WTC11 (cell line): ENCODE data around the gene ITPK1. TPM values are rescaled to one million over a fixed set of nuclear protein-coding genes. Genes with fewer than 3 reads are reported as not detected.

Experiments used
- ATAC-seq: fragments of 200-7000 bp; cut with Tn5 transposase; 2 replicates; pipeline ENCODE4 v1.10.0; 2021; ENCODE audit warnings: mild to moderate bottlenecking, moderate library complexity
- CTCF ChIA-PET: fragments of 300-600 bp; sonication (Branson Sonifier 250); formaldehyde crosslinking; loops from one replicate; lab custom pipeline; 2021; ENCODE audit warnings: antibody characterized with exemption; lab: Charles Lee
- POLR2A ChIA-PET: fragments of 350-600 bp; sonication (Branson Sonifier 250); formaldehyde crosslinking; loops from one replicate; lab custom pipeline; 2021; ENCODE audit warnings: antibody characterized with exemption; lab: Charles Lee
- DNase-seq: peaks from one replicate; pipeline ENCODE4 v3.0.0; 2021; ENCODE audit warnings: low spot score
- H3K27ac Mint-ChIP-seq: 2 replicates; pipeline ENCODE4 v1.8.0; 2021; ENCODE audit warnings: mixed read lengths
- H3K27me3 Mint-ChIP-seq: 2 replicates; pipeline ENCODE4 v1.8.0; 2021; ENCODE audit warnings: low read depth, mild to moderate bottlenecking, moderate library complexity, mixed read lengths
- H3K36me3 Mint-ChIP-seq: 2 replicates; pipeline ENCODE4 v1.8.0; 2021; ENCODE audit warnings: mixed read lengths
- H3K4me1 Mint-ChIP-seq: 2 replicates; pipeline ENCODE4 v1.8.0; 2022; ENCODE audit warnings: mixed read lengths
- H3K4me3 Mint-ChIP-seq: 2 replicates; pipeline ENCODE4 v1.8.0; 2021; ENCODE audit warnings: mild to moderate bottlenecking, moderate library complexity, mixed read lengths
- H3K9me3 Mint-ChIP-seq: 2 replicates; pipeline ENCODE4 v1.8.0; 2021; ENCODE audit warnings: mixed read lengths
- CBFB ChIP-seq: sonication (generic); formaldehyde crosslinking; IDR thresholded peaks from 2 replicates; pipeline ENCODE4 v1.8.1; 2022; ENCODE audit warnings: mild to moderate bottlenecking, low read depth, missing genetic modification reagents
- CREM ChIP-seq: sonication (generic); formaldehyde crosslinking; IDR thresholded peaks from 2 replicates; pipeline ENCODE4 v1.8.1; 2022; ENCODE audit warnings: mild to moderate bottlenecking, missing genetic modification reagents, moderate library complexity
- GABPB1 ChIP-seq: sonication (generic); formaldehyde crosslinking; IDR thresholded peaks from 2 replicates; pipeline ENCODE4 v1.8.1; 2023; ENCODE audit warnings: mild to moderate bottlenecking, missing genetic modification reagents
- GTF2I ChIP-seq: fragments of 250-450 bp; sonication (Bioruptor Pico); conservative IDR thresholded peaks from 2 replicates; pipeline ENCODE4 v1.4.0; 2021; ENCODE audit warnings: mild to moderate bottlenecking
- HMGA2 ChIP-seq: fragments of 250-450 bp; sonication (Bioruptor Pico); IDR thresholded peaks from 2 replicates; pipeline ENCODE4 v1.4.0; 2021; ENCODE audit warnings: mild to moderate bottlenecking, moderate library complexity
- IRF2 ChIP-seq: sonication (generic); formaldehyde crosslinking; IDR thresholded peaks from 2 replicates; pipeline ENCODE4 v1.8.0; 2022; ENCODE audit warnings: low read depth, missing genetic modification reagents, borderline replicate concordance
- NFYB ChIP-seq: sonication (generic); formaldehyde crosslinking; conservative IDR thresholded peaks from 2 replicates; pipeline ENCODE4 v1.8.0; 2022; ENCODE audit warnings: low read depth, missing genetic modification reagents
- PRRX2 ChIP-seq: fragments of 250-450 bp; sonication (Bioruptor Pico); IDR thresholded peaks from 2 replicates; pipeline ENCODE4 v1.8.0; 2021; ENCODE audit warnings: mild to moderate bottlenecking
- TEAD4 ChIP-seq: sonication (generic); formaldehyde crosslinking; IDR thresholded peaks from 2 replicates; pipeline ENCODE4 v1.8.0; 2022; ENCODE audit warnings: mild to moderate bottlenecking, missing genetic modification reagents
- TP53 ChIP-seq: sonication (generic); formaldehyde crosslinking; IDR thresholded peaks from 2 replicates; pipeline ENCODE4 v1.8.1; 2023; ENCODE audit warnings: mild to moderate bottlenecking, missing genetic modification reagents
- ZNF121 ChIP-seq: sonication (generic); formaldehyde crosslinking; IDR thresholded peaks from 2 replicates; pipeline ENCODE4 v1.8.0; 2023; ENCODE audit warnings: missing genetic modification reagents
- ZNF232 ChIP-seq: sonication (generic); formaldehyde crosslinking; IDR thresholded peaks from 2 replicates; pipeline ENCODE4 v1.8.0; 2022; ENCODE audit warnings: mild to moderate bottlenecking, missing genetic modification reagents
- total RNA-seq: library from RNA; stranded (reverse); gene quantifications from 3 replicates; pipeline ENCODE4 v1.2.3, GENCODE V29; 2021
- TF ChIP-seq, protein P1 (sequence below): sonication (generic); formaldehyde crosslinking; IDR thresholded peaks from 2 replicates; pipeline ENCODE4 v1.8.0; 2023; ENCODE audit warnings: missing genetic modification reagents, mild to moderate bottlenecking, borderline replicate concordance
- TF ChIP-seq, protein P2 (sequence below): sonication (generic); formaldehyde crosslinking; IDR thresholded peaks from 2 replicates; pipeline ENCODE4 v1.8.1; 2023; ENCODE audit warnings: mild to moderate bottlenecking, missing genetic modification reagents
- TF ChIP-seq, protein P3 (sequence below): fragments of 250-450 bp; sonication (Bioruptor Pico); IDR thresholded peaks from 2 replicates; pipeline ENCODE4 v2.1.2; 2022; ENCODE audit warnings: mild to moderate bottlenecking, moderate library complexity
- TF ChIP-seq, protein P4 (sequence below): sonication (generic); formaldehyde crosslinking; IDR thresholded peaks from 2 replicates; pipeline ENCODE4 v1.8.1; 2022; ENCODE audit warnings: low read depth, missing genetic modification reagents, borderline replicate concordance

The ITPK1 gene
- total RNA-seq, 1 experiment from 2014 or later = 144 TPM

DNA sequence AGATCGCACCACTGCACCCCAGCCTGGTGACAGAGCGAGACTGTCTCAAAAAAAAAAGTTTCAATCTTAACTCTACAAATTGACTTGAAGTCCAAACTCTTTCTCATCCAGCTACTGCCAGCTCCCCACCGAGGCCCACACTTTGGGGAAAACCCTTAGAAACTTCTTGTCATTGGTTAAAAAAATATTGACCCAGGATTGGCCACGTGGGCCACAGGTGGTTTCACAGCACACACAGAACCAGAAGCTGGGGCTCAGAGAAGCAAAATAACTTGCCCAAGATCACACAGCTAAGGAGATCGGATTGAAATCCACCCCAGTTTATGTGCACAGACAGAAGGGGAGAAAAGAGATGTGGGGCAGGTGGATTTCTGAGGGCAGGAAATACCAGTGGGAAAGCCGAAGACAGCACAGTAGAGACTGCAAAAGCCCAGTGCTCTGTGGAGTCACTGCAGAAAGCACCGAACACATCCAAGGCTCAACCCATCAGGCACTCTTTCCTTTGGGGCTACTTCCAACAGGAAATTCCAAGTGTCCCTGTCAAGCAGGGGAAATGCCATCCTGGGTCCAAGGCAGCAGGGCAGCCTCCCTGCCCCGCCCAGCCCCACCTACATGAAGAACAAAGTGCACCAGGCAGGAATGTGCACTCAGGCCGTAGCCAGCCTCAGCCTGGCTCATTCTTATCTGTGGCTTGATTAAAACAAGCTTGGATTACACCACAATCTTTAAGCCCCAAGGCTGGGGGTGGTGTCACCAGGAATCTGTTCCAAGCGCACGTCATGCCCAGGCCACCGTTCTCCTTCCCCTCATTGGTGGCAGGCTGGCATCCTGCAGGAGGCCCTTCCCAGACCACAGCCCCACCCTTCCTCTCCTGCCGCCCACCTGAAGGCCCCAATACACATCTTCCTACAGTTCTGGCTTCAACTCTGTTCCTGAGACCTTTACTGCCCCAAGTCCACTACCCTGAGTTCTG, 72.5 kb downstream of the ITPK1 start:
- H3K9me3 Mint-ChIP-seq = no peaks in the 10 kb centered on the region
- no peaks in the 10 kb centered on the region for H3K27me3 Mint-ChIP-seq
- DNase-seq = no peak
- H3K27ac Mint-ChIP-seq = peak overlapping the region; percentile 37; the same call in 1 of the 2 replicates
- ChIA-PET POLR2A (no interaction called here), CTCF (interaction anchor here (1.1 to 2.0 kb wide), 5 partner anchors 9 to 91 kb away, joined by 3 to 8 read pairs (median 4); no protein-coding TSS in a partner anchor)
- ATAC-seq = no peak
- H3K4me3 Mint-ChIP-seq = no peak overlapping the region
- H3K4me1 Mint-ChIP-seq = peaks cover 95% of the 10 kb centered on the region
- TF ChIP-seq, protein P1, sequence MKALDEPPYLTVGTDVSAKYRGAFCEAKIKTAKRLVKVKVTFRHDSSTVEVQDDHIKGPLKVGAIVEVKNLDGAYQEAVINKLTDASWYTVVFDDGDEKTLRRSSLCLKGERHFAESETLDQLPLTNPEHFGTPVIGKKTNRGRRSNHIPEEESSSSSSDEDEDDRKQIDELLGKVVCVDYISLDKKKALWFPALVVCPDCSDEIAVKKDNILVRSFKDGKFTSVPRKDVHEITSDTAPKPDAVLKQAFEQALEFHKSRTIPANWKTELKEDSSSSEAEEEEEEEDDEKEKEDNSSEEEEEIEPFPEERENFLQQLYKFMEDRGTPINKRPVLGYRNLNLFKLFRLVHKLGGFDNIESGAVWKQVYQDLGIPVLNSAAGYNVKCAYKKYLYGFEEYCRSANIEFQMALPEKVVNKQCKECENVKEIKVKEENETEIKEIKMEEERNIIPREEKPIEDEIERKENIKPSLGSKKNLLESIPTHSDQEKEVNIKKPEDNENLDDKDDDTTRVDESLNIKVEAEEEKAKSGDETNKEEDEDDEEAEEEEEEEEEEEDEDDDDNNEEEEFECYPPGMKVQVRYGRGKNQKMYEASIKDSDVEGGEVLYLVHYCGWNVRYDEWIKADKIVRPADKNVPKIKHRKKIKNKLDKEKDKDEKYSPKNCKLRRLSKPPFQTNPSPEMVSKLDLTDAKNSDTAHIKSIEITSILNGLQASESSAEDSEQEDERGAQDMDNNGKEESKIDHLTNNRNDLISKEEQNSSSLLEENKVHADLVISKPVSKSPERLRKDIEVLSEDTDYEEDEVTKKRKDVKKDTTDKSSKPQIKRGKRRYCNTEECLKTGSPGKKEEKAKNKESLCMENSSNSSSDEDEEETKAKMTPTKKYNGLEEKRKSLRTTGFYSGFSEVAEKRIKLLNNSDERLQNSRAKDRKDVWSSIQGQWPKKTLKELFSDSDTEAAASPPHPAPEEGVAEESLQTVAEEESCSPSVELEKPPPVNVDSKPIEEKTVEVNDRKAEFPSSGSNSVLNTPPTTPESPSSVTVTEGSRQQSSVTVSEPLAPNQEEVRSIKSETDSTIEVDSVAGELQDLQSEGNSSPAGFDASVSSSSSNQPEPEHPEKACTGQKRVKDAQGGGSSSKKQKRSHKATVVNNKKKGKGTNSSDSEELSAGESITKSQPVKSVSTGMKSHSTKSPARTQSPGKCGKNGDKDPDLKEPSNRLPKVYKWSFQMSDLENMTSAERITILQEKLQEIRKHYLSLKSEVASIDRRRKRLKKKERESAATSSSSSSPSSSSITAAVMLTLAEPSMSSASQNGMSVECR = no peak
- TF ChIP-seq GABPB1 (CRISPR knock-in tag) (no peak), ZNF121 (CRISPR knock-in tag) (no peak), IRF2 (CRISPR knock-in tag) (no peak), NFYB (CRISPR knock-in tag) (no peak), ZNF232 (no peak), CBFB (CRISPR knock-in tag) (no peak), GTF2I (CRISPR knock-in tag) (no peak), TP53 (CRISPR knock-in tag) (no peak), PRRX2 (CRISPR knock-in tag) (no peak), HMGA2 (CRISPR knock-in tag) (no peak), CREM (no peak)
- TF ChIP-seq, protein P2, sequence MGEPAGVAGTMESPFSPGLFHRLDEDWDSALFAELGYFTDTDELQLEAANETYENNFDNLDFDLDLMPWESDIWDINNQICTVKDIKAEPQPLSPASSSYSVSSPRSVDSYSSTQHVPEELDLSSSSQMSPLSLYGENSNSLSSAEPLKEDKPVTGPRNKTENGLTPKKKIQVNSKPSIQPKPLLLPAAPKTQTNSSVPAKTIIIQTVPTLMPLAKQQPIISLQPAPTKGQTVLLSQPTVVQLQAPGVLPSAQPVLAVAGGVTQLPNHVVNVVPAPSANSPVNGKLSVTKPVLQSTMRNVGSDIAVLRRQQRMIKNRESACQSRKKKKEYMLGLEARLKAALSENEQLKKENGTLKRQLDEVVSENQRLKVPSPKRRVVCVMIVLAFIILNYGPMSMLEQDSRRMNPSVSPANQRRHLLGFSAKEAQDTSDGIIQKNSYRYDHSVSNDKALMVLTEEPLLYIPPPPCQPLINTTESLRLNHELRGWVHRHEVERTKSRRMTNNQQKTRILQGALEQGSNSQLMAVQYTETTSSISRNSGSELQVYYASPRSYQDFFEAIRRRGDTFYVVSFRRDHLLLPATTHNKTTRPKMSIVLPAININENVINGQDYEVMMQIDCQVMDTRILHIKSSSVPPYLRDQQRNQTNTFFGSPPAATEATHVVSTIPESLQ (CRISPR knock-in tag) = no peak
- TF ChIP-seq, protein P3, sequence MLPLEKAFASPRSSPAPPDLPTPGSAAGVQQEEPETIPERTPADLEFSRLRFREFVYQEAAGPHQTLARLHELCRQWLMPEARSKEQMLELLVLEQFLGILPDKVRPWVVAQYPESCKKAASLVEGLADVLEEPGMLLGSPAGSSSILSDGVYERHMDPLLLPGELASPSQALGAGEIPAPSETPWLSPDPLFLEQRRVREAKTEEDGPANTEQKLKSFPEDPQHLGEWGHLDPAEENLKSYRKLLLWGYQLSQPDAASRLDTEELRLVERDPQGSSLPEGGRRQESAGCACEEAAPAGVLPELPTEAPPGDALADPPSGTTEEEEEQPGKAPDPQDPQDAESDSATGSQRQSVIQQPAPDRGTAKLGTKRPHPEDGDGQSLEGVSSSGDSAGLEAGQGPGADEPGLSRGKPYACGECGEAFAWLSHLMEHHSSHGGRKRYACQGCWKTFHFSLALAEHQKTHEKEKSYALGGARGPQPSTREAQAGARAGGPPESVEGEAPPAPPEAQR (CRISPR knock-in tag) = no peak
- peaks cover 12% of the 10 kb centered on the region; the same call in 1 of the 2 replicates for H3K36me3 Mint-ChIP-seq

DNA sequence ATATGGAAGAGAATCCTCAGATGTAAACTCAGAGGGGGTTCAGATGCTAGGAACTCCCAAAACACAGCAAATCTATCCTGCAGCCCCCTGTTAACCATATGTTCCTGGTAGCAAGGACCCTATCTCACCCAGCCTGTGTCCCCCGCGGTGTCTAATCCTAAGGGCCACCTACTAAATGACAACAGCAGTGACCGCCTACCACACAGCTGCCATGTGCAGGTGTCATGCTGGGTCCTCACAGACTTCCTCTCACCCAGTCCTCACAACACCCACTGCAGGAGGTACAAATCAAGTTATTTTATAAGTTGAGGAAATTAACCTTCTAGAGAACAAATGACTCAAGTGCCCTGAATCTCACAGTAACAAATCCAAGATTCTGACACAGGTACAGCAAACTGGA, 73.9 kb downstream of the ITPK1 start:
- no peaks in the 10 kb centered on the region for H3K27me3 Mint-ChIP-seq
- peak overlapping the region; percentile 48; the same call in 1 of the 2 replicates for H3K27ac Mint-ChIP-seq
- H3K9me3 Mint-ChIP-seq = no peaks in the 10 kb centered on the region
- ChIA-PET CTCF (interaction anchor here (3.0 kb wide), 1 partner anchor 63 kb away, joined by 11 read pairs; no protein-coding TSS in a partner anchor), POLR2A (no interaction called here)
- peaks cover 96% of the 10 kb centered on the region for H3K4me1 Mint-ChIP-seq
- ATAC-seq (no peak), DNase-seq (no peak)
- H3K36me3 Mint-ChIP-seq = no peaks in the 10 kb centered on the region
- H3K4me3 Mint-ChIP-seq = no peak overlapping the region
- TF ChIP-seq TEAD4 (CRISPR knock-in tag) (no peak), ZNF232 (no peak)
- TF ChIP-seq, protein P4, sequence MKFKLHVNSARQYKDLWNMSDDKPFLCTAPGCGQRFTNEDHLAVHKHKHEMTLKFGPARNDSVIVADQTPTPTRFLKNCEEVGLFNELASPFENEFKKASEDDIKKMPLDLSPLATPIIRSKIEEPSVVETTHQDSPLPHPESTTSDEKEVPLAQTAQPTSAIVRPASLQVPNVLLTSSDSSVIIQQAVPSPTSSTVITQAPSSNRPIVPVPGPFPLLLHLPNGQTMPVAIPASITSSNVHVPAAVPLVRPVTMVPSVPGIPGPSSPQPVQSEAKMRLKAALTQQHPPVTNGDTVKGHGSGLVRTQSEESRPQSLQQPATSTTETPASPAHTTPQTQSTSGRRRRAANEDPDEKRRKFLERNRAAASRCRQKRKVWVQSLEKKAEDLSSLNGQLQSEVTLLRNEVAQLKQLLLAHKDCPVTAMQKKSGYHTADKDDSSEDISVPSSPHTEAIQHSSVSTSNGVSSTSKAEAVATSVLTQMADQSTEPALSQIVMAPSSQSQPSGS (CRISPR knock-in tag) = no peak
